Spleen (tissue), 11 donors: ENCODE measurements around the gene PARK7. TPM values are rescaled to one million over a fixed set of nuclear protein-coding genes. Genes with fewer than 3 reads are reported as not detected.
"Not testable (repeated sequence)": the region's sequence is repeated elsewhere in the genome, so short reads cannot be mapped to it uniquely, and the experiment has no call there.

Experiments used
- DNase-seq: peaks from one replicate; pipeline ENCODE4 v3.0.0-alpha.2; 2020
- H3K27ac ChIP-seq, 8 donors: fragments of 200-600 bp; sonication (generic) in 7 of 8; 1 replicate in 4 of 8; 2 replicates in 4 of 8; pipeline versions ENCODE4 v1.5.0 to v1.8.0; 2016 to 2021; ENCODE audit warnings: inconsistent platforms in 4 of 8, mild to moderate bottlenecking in 4 of 8, moderate library complexity in 1 of 8
- H3K27me3 ChIP-seq, 7 donors: fragments of 200-600 bp; sonication (generic) in 6 of 7; replicated peaks in 1 of 7; 1 replicate in 4 of 7; 2 replicates in 3 of 7; pipeline versions ENCODE4 v1.5.0 to v1.8.0; 2016 to 2021; ENCODE audit warnings: inconsistent platforms in 3 of 7, mild to moderate bottlenecking in 1 of 7
- H3K36me3 ChIP-seq, 6 donors: fragments of 200-600 bp; sonication (generic) in 5 of 6; 1 replicate in 4 of 6; 2 replicates in 2 of 6; pipeline versions ENCODE4 v1.5.0 to v1.8.0; 2016 to 2021; ENCODE audit warnings: inconsistent platforms in 2 of 6
- H3K4me1 ChIP-seq, 6 donors: fragments of 200-600 bp; sonication (generic) in 5 of 6; 1 replicate in 3 of 6; 2 replicates in 3 of 6; pipeline versions ENCODE4 v1.5.0 to v1.8.0; 2016 to 2021; ENCODE audit warnings: inconsistent platforms in 3 of 6
- H3K4me3 ChIP-seq, 8 donors: fragments of 200-600 bp; sonication (generic) in 7 of 8; 1 replicate in 4 of 8; 2 replicates in 4 of 8; pipeline versions ENCODE4 v1.5.0 to v1.8.0; 2016 to 2021; ENCODE audit warnings: inconsistent platforms in 4 of 8, mild to moderate bottlenecking in 4 of 8, moderate library complexity in 2 of 8
- H3K9me3 ChIP-seq, 8 donors: fragments of 200-600 bp; sonication (generic) in 7 of 8; 1 replicate in 4 of 8; 2 replicates in 4 of 8; pipeline versions ENCODE4 v1.5.0 to v1.8.0; 2016 to 2021; ENCODE audit warnings: inconsistent platforms in 4 of 8
- CTCF ChIP-seq, 11 experiments: fragments of 200-600 bp in 7 of 11; fragments of 450-650 bp in 4 of 11; sonication (generic) in 4 of 11; IDR thresholded peaks in 8 of 11; conservative IDR thresholded peaks in 3 of 11; 1 replicate in 7 of 11; 2 replicates in 4 of 11; pipeline versions ENCODE4 v1.4.0 to v1.8.0; 2016 to 2021; ENCODE audit warnings: antibody characterized with exemption in 11 of 11, inconsistent platforms in 4 of 11, mild to moderate bottlenecking in 1 of 11
- POLR2A ChIP-seq, 3 donors: fragments of 450-650 bp; IDR thresholded peaks; one replicate each; pipeline ENCODE4 v1.5.1; 2017; ENCODE audit warnings: antibody characterized with exemption in 3 of 3, mild to moderate bottlenecking in 1 of 3
- POLR2AphosphoS5 ChIP-seq, 3 donors: sonication (generic); formaldehyde crosslinking; IDR thresholded peaks; one replicate each; pipeline ENCODE4 v1.5.1; 2017; ENCODE audit warnings: antibody characterized with exemption in 3 of 3
- WGBS, 5 donors: extraction: QIAGEN DNeasy Blood & Tissue Kit in 3 of 5; methylation state at CpG; one replicate each; pipeline versions ENCODE4 v1.1.5 to v1.1.7; 2013 to 2018; 5-methylcytosine and 5-hydroxymethylcytosine counted together
- intact Hi-C: fragments of 100-400 bp; cut with DNase I; formaldehyde crosslinking; loops from one replicate; pipeline ENCODE4 v1.15.0; 2023; ENCODE audit warnings: low total_unique reads
- polyA plus RNA-seq, 3 donors: library from polyadenylated mRNA; stranded (reverse); fragments of 200-250 nt; gene quantifications; one replicate each; pipeline ENCODE4 v1.2.1, GENCODE V29; 2013
- total RNA-seq, 7 donors: library from RNA; depleted of rRNA in 3 of 7; stranded (reverse); fragments of >200 nt in 3 of 7; fragmentation: NEBNext Ultra II Directional in 4 of 7; extraction: Animal tissue kit (Norgen Biotek cat#: 25700) in 4 of 7; gene quantifications; one replicate each; pipeline versions ENCODE4 v1.1.0 to v1.2.1, GENCODE V29; 2016 to 2021
- donor health status: healthy with polysubstance abuse.
- donor health status: DM: no; HTN: no; CAD: no; lungs with moderate emphysema.
- donor health status: DM: no; HTN: no; CAD: no.
- donor health status: Bipolar disorder and iron deficiency.
- donor health status: healthy.
- donor health status: DM: no; HTN: no; CAD: no.
- donor health status: DM: yes; HTN: yes; CAD: no.

Gene PARK7
- total and polyA plus RNA-seq, 10 donors: 93.5 to 370 (median 174) TPM

- 0 to 1% (median 0%) methylated on average over 10 of the region's 10 CpGs for WGBS, 5 donors
- intact Hi-C loops: no loop called here
These were observed 464 bp downstream of the PARK7 start for GRCh38 chr1:7962014-7962335.

DNA sequence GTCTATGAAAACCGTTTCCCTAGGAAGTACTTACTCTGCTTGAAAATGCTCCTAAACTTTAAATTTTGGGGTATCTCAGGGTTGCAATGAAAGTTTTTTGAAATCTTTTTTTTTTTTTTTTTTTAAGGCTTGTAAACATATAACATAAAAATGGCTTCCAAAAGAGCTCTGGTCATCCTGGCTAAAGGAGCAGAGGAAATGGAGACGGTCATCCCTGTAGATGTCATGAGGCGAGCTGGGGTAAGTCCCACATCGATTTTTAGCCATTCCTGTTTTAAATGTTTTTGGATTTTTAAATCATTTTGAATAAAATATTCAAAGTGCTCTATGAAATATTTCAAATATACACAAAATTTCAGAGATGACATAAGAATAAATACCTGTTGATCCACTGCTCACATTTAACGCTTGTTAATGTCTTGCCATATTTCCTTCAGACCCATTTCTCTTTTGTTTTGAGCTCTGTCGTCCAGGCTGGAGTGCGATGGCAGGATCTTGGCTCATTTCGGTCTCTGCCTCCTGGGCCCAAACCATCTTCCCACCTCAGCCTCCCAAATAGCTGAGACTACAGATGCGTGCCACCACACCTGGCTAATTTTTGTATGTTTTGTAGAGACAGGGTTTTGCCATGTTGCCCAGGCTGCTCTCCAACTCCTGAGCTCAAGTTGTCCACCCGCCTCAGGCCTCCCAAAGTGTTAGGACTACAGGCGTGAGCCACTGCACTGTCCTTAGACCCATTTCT is 1.3 kb downstream of the PARK7 start:
- H3K27ac ChIP-seq: peak overlapping the region in 7 of 8 donors; percentile 90 to 98 (median 96)
- peak overlapping the region in 5 of 8 donors; percentile 70 to 88 (median 86) for H3K4me3 ChIP-seq
- no peaks in the 10 kb centered on the region for H3K9me3 ChIP-seq
- intact Hi-C loops: no loop called here
- DNase-seq: no peak
- peaks cover 4 to 51% (median 41%) of the 10 kb centered on the region in 6 donors for H3K36me3 ChIP-seq
- 78 to 86% (median 82%) methylated on average over 11 of the region's 11 CpGs for WGBS, 5 donors
- TF ChIP-seq CTCF (IDR thresholded peaks at IDR 0.05 in 8 of 11, conservative IDR thresholded peaks at IDR 0.05 in 3 of 11) (no peak), POLR2A (IDR thresholded peaks at IDR 0.05) (no peak), POLR2AphosphoS5 (IDR thresholded peaks at IDR 0.05) (no peak)
- H3K4me1 ChIP-seq: peaks cover 16 to 78% (median 67%) of the 10 kb centered on the region in 6 donors
- H3K27me3 ChIP-seq: no peaks in the 10 kb centered on the region

More at GRCh38 chr1:7962014-7962335, 464 bp downstream of the PARK7 start:
- TF ChIP-seq CTCF (IDR thresholded peaks at IDR 0.05 in 8 of 11, conservative IDR thresholded peaks at IDR 0.05 in 3 of 11) (no peak), POLR2AphosphoS5 (IDR thresholded peaks at IDR 0.05) (no peak), POLR2A (IDR thresholded peaks at IDR 0.05) (no peak)
- H3K9me3 ChIP-seq: no peaks in the 10 kb centered on the region
- DNase-seq: no peak
- peaks cover 4 to 42% (median 36%) of the 10 kb centered on the region in 6 donors for H3K36me3 ChIP-seq
- peak overlapping the region; percentile 88 to 98 (median 96) for H3K27ac ChIP-seq
- no peaks in the 10 kb centered on the region for H3K27me3 ChIP-seq
- H3K4me1 ChIP-seq: peaks cover 16 to 70% (median 60%) of the 10 kb centered on the region in 6 donors
- H3K4me3 ChIP-seq: peak overlapping the region; percentile 69 to 88 (median 85)

- DNase-seq, H3K27me3 ChIP-seq, H3K27ac ChIP-seq, intact Hi-C loops, H3K4me3 ChIP-seq, H3K9me3 ChIP-seq: not testable (repeated sequence)
- peaks cover 16 to 84% (median 70%) of the 10 kb centered on the region in 6 donors for H3K4me1 ChIP-seq
- 94 to 98% (median 98%) methylated on average over 12 of the region's 12 CpGs for whole genome bisulfite sequencing, 5 donors
- peaks cover 4 to 56% (median 43%) of the 10 kb centered on the region in 6 donors for H3K36me3 ChIP-seq
These were observed 1.8 kb downstream of the PARK7 start for GRCh38 chr1:7963378-7963730.

- DNase-seq, H3K27me3 ChIP-seq, intact Hi-C loops, H3K4me3 ChIP-seq, H3K9me3 ChIP-seq, H3K27ac ChIP-seq: not testable (repeated sequence)
- Histone ChIP-seq H3K36me3 (peaks cover 4 to 61% (median 48%) of the 10 kb centered on the region in 6 donors), H3K4me1 (peaks cover 16 to 87% (median 70%) of the 10 kb centered on the region in 6 donors)
- WGBS, 5 donors: 74 to 90% (median 84%) methylated on average over 7 of the region's 7 CpGs
These were observed 2.3 kb downstream of the PARK7 start for GRCh38 chr1:7963841-7964240.

DNA sequence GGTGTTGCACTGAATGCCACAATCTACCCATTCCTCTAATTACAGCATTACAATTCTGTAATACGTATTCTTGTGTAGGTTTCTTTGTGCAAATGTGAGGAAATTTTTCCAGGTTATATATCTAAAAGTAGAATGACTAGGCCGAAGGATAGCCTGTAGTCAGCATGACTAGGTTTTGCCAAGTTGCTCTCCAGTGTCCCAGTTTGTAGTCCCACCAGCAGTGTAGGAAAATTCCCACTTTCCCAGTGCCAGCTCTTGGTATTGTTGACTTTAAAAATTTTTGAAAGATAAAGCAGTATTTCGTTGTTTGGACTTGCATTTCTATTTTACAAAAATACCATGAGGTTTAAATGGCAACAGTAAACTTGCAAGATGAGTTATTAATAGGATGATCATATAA is 3.0 kb downstream of the PARK7 start:
- H3K36me3 ChIP-seq: peaks cover 4 to 67% (median 54%) of the 10 kb centered on the region in 6 donors
- H3K27ac ChIP-seq: no peak overlapping the region
- intact Hi-C loops: no loop called here
- WGBS, 5 donors: 88 to 95% (median 92%) methylated on average over 3 of the region's 3 CpGs
- DNase-seq: no peak
- H3K9me3 ChIP-seq: no peaks in the 10 kb centered on the region
- H3K4me1 ChIP-seq: peaks cover 16 to 92% (median 70%) of the 10 kb centered on the region in 6 donors
- H3K4me3 ChIP-seq: no peak overlapping the region
- no peaks in the 10 kb centered on the region for H3K27me3 ChIP-seq
- TF ChIP-seq POLR2AphosphoS5 (IDR thresholded peaks at IDR 0.05): no peak
